GM23338 (cell line): ENCODE data around the gene EPHB6. TPM values are rescaled to one million over a fixed set of nuclear protein-coding genes. Genes with fewer than 3 reads are reported as not detected.

Source experiments
- ATAC-seq: fragments of 200-7000 bp; cut with Tn5 transposase; 3 replicates; pipeline ENCODE4 v1.9.1; 2020
- DNase-seq: peaks from one replicate; pipeline ENCODE4 v3.0.0-alpha.2; 2015; ENCODE audit warnings: low spot score
- H2AFZ ChIP-seq: fragments of 200-600 bp; sonication (generic); 2 replicates; pipeline ENCODE4 v1.8.0; 2016; ENCODE audit warnings: antibody characterized with exemption, mild to moderate bottlenecking, moderate library complexity
- H3F3A ChIP-seq: fragments of 200-600 bp; sonication (generic); replicated peaks from 2 replicates; pipeline ENCODE4 v1.8.0; 2017; ENCODE audit warnings: antibody characterized with exemption, mixed run types, low read depth
- H3K27ac ChIP-seq: fragments of 200-600 bp; sonication (generic); 2 replicates; pipeline ENCODE4 v1.6.1; 2016; ENCODE audit warnings: low read depth
- H3K27me3 ChIP-seq: fragments of 200-600 bp; sonication (generic); 2 replicates; pipeline ENCODE4 v1.8.0; 2016; ENCODE audit warnings: mild to moderate bottlenecking, mixed run types, moderate library complexity; ENCODE audit not compliant: insufficient read depth
- H3K36me3 ChIP-seq: fragments of 200-600 bp; sonication (generic); 2 replicates; pipeline ENCODE4 v1.8.0; 2016; ENCODE audit warnings: mild to moderate bottlenecking; ENCODE audit not compliant: insufficient read depth
- H3K4me1 ChIP-seq: fragments of 200-600 bp; sonication (generic); 2 replicates; pipeline ENCODE4 v1.8.0; 2016; ENCODE audit warnings: mild to moderate bottlenecking, moderate library complexity; ENCODE audit not compliant: insufficient read depth
- H3K4me2 ChIP-seq: fragments of 200-600 bp; sonication (generic); 2 replicates; pipeline ENCODE4 v1.7.1; 2017; ENCODE audit warnings: mixed run types
- H3K4me3 ChIP-seq: fragments of 200-600 bp; sonication (generic); 2 replicates; pipeline ENCODE4 v1.6.1; 2016; ENCODE audit warnings: mixed run types
- H3K79me2 ChIP-seq: fragments of 200-600 bp; sonication (generic); replicated peaks from 2 replicates; pipeline ENCODE4 v1.8.0; 2017; ENCODE audit warnings: mild to moderate bottlenecking; ENCODE audit not compliant: insufficient read depth
- H3K9me2 ChIP-seq: fragments of 200-600 bp; sonication (generic); 2 replicates; pipeline ENCODE4 v1.8.0; 2017; ENCODE audit not compliant: insufficient read depth
- H4K20me1 ChIP-seq: fragments of 200-600 bp; sonication (generic); replicated peaks from 2 replicates; pipeline ENCODE4 v1.8.0; 2017; ENCODE audit warnings: mild to moderate bottlenecking; ENCODE audit not compliant: insufficient read depth
- H3K27ac Mint-ChIP-seq: 2 replicates; pipeline ENCODE4 v1.8.0; 2020; ENCODE audit warnings: inconsistent platforms, mild to moderate bottlenecking, moderate library complexity, mixed read lengths
- H3K27me3 Mint-ChIP-seq: 3 replicates; pipeline ENCODE4 v1.8.0; 2022; ENCODE audit warnings: low read depth, mild to moderate bottlenecking, moderate library complexity, mixed read lengths, inconsistent platforms; ENCODE audit not compliant: insufficient read depth, poor library complexity
- H3K36me3 Mint-ChIP-seq: 3 replicates; pipeline ENCODE4 v1.8.0; 2021; ENCODE audit warnings: low read depth, mild to moderate bottlenecking, inconsistent platforms, moderate library complexity, mixed read lengths
- H3K4me1 Mint-ChIP-seq: 3 replicates; pipeline ENCODE4 v1.8.0; 2020; ENCODE audit warnings: mild to moderate bottlenecking, inconsistent platforms, mixed read lengths
- H3K4me3 Mint-ChIP-seq: 3 replicates; pipeline ENCODE4 v1.8.0; 2021; ENCODE audit warnings: moderate library complexity, mild to moderate bottlenecking, inconsistent platforms, mixed read lengths
- H3K9me3 Mint-ChIP-seq: 3 replicates; pipeline ENCODE4 v1.8.0; 2020; ENCODE audit warnings: moderate library complexity, mild to moderate bottlenecking, inconsistent platforms, mixed read lengths
- CREB1 ChIP-seq: fragments of 250-450 bp; sonication (Bioruptor Pico); IDR thresholded peaks from 2 replicates; pipeline ENCODE4 v1.5.0; 2020; ENCODE audit warnings: low read depth, mild to moderate bottlenecking, moderate library complexity
- CTCF ChIP-seq, 2 experiments: fragments of 200-600 bp in 1 of 2; sonication (generic) in 1 of 2; conservative IDR thresholded peaks; 2 replicates each; pipeline versions ENCODE4 v1.5.1 to v1.6.1; 2016 to 2017; ENCODE audit warnings: antibody characterized with exemption in 2 of 2, low read depth in 2 of 2, mild to moderate bottlenecking in 2 of 2, moderate library complexity in 1 of 2
- JUNB ChIP-seq: IDR thresholded peaks from one replicate; pipeline ENCODE4 v1.6.1; 2016; ENCODE audit warnings: antibody characterized with exemption; ENCODE audit not compliant: unreplicated experiment
- NANOG ChIP-seq: IDR thresholded peaks from 2 replicates; pipeline ENCODE4 v1.6.1; 2016; ENCODE audit warnings: antibody characterized with exemption, borderline replicate concordance
- POLR2AphosphoS5 ChIP-seq: IDR thresholded peaks from 2 replicates; pipeline ENCODE4 v1.6.1; 2016; ENCODE audit warnings: antibody characterized with exemption, low read depth
- ZNF331 ChIP-seq: fragments of 250-450 bp; sonication (Bioruptor Pico); IDR thresholded peaks from 2 replicates; pipeline ENCODE4 v1.5.0; 2020; ENCODE audit warnings: low read depth, mild to moderate bottlenecking, moderate library complexity
- polyA plus RNA-seq: library from polyadenylated mRNA; unstranded; fragments of >200 nt; fragmentation: Nextera tagmentation; extraction: Ambion mirVana; gene quantifications from 2 replicates; pipeline ENCODE4 v1.2.1, GENCODE V29; 2016
- total RNA-seq: library from RNA; depleted of rRNA; stranded (reverse); fragments of >200 nt; shearing (Covaris generic); gene quantifications from 2 replicates; pipeline ENCODE4 v1.2.3, GENCODE V29; 2014
- TF ChIP-seq, protein P1 (sequence below): fragments of 250-450 bp; sonication (Bioruptor Pico); IDR thresholded peaks from 2 replicates; pipeline ENCODE4 v1.5.0; 2020; ENCODE audit warnings: mild to moderate bottlenecking, moderate library complexity
- TF ChIP-seq, protein P2 (sequence below): IDR thresholded peaks from one replicate; pipeline ENCODE4 v1.6.1; 2018; ENCODE audit warnings: antibody characterized with exemption; ENCODE audit not compliant: unreplicated experiment

The EPHB6 gene
- total and polyA plus RNA-seq, 2 experiments from 2014 or later: 20.8 to 27.5 TPM

- peaks cover 3% of the 10 kb centered on the region; the same call in 1 of the 3 replicates for H3K4me1 Mint-ChIP-seq
- Histone ChIP-seq H4K20me1 (no peaks in the 10 kb centered on the region), H3K4me1 (no peaks in the 10 kb centered on the region), H3K27ac (no peak overlapping the region), H3K27me3 (no peaks in the 10 kb centered on the region), H3F3A (no peaks in the 10 kb centered on the region), H3K79me2 (no peaks in the 10 kb centered on the region), H3K4me3 (no peak overlapping the region), H2AFZ (no peak overlapping the region), H3K4me2 (no peak overlapping the region), H3K9me2 (no peaks in the 10 kb centered on the region), H3K36me3 (no peaks in the 10 kb centered on the region)
- no peak overlapping the region for H3K27ac Mint-ChIP-seq
- ATAC-seq (no peak), DNase-seq (no peak)
- H3K27me3 Mint-ChIP-seq: no peaks in the 10 kb centered on the region
- H3K9me3 Mint-ChIP-seq: no peaks in the 10 kb centered on the region
- H3K36me3 Mint-ChIP-seq: no peaks in the 10 kb centered on the region
- TF ChIP-seq POLR2AphosphoS5 (no peak), JUNB (no peak), NANOG (no peak), CREB1 (CRISPR knock-in tag) (no peak)
- TF ChIP-seq, protein P1, sequence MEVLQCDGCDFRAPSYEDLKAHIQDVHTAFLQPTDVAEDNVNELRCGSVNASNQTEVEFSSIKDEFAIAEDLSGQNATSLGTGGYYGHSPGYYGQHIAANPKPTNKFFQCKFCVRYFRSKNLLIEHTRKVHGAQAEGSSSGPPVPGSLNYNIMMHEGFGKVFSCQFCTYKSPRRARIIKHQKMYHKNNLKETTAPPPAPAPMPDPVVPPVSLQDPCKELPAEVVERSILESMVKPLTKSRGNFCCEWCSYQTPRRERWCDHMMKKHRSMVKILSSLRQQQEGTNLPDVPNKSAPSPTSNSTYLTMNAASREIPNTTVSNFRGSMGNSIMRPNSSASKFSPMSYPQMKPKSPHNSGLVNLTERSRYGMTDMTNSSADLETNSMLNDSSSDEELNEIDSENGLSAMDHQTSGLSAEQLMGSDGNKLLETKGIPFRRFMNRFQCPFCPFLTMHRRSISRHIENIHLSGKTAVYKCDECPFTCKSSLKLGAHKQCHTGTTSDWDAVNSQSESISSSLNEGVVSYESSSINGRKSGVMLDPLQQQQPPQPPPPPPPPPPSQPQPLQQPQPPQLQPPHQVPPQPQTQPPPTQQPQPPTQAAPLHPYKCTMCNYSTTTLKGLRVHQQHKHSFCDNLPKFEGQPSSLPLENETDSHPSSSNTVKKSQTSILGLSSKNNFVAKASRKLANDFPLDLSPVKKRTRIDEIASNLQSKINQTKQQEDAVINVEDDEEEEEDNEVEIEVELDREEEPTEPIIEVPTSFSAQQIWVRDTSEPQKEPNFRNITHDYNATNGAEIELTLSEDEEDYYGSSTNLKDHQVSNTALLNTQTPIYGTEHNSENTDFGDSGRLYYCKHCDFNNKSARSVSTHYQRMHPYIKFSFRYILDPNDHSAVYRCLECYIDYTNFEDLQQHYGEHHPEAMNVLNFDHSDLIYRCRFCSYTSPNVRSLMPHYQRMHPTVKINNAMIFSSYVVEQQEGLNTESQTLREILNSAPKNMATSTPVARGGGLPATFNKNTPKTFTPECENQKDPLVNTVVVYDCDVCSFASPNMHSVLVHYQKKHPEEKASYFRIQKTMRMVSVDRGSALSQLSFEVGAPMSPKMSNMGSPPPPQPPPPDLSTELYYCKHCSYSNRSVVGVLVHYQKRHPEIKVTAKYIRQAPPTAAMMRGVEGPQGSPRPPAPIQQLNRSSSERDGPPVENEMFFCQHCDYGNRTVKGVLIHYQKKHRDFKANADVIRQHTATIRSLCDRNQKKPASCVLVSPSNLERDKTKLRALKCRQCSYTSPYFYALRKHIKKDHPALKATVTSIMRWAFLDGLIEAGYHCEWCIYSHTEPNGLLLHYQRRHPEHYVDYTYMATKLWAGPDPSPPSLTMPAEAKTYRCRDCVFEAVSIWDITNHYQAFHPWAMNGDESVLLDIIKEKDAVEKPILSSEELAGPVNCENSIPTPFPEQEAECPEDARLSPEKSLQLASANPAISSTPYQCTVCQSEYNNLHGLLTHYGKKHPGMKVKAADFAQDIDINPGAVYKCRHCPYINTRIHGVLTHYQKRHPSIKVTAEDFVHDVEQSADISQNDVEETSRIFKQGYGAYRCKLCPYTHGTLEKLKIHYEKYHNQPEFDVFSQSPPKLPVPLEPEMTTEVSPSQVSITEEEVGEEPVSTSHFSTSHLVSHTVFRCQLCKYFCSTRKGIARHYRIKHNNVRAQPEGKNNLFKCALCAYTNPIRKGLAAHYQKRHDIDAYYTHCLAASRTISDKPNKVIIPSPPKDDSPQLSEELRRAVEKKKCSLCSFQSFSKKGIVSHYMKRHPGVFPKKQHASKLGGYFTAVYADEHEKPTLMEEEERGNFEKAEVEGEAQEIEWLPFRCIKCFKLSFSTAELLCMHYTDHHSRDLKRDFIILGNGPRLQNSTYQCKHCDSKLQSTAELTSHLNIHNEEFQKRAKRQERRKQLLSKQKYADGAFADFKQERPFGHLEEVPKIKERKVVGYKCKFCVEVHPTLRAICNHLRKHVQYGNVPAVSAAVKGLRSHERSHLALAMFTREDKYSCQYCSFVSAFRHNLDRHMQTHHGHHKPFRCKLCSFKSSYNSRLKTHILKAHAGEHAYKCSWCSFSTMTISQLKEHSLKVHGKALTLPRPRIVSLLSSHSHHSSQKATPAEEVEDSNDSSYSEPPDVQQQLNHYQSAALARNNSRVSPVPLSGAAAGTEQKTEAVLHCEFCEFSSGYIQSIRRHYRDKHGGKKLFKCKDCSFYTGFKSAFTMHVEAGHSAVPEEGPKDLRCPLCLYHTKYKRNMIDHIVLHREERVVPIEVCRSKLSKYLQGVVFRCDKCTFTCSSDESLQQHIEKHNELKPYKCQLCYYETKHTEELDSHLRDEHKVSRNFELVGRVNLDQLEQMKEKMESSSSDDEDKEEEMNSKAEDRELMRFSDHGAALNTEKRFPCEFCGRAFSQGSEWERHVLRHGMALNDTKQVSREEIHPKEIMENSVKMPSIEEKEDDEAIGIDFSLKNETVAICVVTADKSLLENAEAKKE: no peak
- no peak overlapping the region for H3K4me3 Mint-ChIP-seq
Observed at GRCh38 chr7:142832417-142832816, 22.5 kb upstream of the EPHB6 start.

DNA sequence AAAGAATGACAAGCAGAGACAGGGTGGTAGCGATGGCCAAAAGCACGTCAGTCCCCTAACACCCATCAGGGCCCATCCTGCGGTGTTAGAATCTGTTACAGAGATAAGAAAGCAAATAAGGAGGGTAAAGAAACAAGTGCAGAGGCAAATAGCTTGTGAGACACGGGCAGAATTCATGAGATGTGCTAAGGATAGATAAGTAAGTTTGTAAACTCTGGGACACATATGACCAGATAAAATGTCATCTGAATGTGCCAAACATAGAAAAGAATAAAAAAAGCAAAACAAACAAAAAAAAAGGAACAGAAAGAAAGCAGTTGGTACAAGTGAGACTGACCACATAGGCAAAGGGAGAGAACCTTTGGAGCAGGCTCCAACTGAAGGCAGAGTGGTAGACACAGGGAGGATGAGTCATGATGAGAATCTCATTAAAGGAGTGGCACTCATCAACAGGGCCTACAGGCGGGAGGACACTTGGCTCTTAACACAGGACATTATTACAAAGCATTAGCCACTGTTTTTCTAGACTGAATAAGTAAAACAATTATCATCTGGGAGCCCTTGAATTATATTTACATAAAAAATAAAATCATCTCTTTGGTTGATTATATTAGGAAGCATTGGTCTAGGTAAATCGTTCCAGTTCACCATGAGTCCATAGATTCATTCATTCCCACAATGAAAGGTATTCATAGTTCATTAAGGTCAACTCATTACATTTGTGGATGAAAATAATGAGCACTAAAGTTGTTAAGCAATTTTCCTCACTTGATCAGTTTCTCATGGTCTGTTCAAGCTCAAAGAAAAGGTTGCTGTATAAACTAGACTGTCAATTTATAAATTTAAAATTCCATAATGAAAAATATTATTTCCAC is 21.5 kb upstream of the EPHB6 start:
- no peaks in the 10 kb centered on the region for H3K36me3 ChIP-seq
- Mint-ChIP-seq H3K27me3 (no peaks in the 10 kb centered on the region), H3K36me3 (no peaks in the 10 kb centered on the region), H3K9me3 (no peaks in the 10 kb centered on the region), H3K27ac (no peak overlapping the region), H3K4me1 (no peaks in the 10 kb centered on the region; the same call in 2 of the 3 replicates), H3K4me3 (no peak overlapping the region)
- no peaks in the 10 kb centered on the region for H3K79me2 ChIP-seq
- no peak overlapping the region for H3K27ac ChIP-seq
- no peak for DNase-seq
- H3K4me1 ChIP-seq: no peaks in the 10 kb centered on the region
- no peaks in the 10 kb centered on the region for H4K20me1 ChIP-seq
- no peaks in the 10 kb centered on the region for H3F3A ChIP-seq
- no peaks in the 10 kb centered on the region for H3K9me2 ChIP-seq
- H3K4me2 ChIP-seq: no peak overlapping the region
- H3K4me3 ChIP-seq: no peak overlapping the region
- no peak for ATAC-seq
- H2AFZ ChIP-seq: peak overlapping the region; percentile 40; the same call in 1 of the 2 replicates
- H3K27me3 ChIP-seq: no peaks in the 10 kb centered on the region
- TF ChIP-seq, protein P2, sequence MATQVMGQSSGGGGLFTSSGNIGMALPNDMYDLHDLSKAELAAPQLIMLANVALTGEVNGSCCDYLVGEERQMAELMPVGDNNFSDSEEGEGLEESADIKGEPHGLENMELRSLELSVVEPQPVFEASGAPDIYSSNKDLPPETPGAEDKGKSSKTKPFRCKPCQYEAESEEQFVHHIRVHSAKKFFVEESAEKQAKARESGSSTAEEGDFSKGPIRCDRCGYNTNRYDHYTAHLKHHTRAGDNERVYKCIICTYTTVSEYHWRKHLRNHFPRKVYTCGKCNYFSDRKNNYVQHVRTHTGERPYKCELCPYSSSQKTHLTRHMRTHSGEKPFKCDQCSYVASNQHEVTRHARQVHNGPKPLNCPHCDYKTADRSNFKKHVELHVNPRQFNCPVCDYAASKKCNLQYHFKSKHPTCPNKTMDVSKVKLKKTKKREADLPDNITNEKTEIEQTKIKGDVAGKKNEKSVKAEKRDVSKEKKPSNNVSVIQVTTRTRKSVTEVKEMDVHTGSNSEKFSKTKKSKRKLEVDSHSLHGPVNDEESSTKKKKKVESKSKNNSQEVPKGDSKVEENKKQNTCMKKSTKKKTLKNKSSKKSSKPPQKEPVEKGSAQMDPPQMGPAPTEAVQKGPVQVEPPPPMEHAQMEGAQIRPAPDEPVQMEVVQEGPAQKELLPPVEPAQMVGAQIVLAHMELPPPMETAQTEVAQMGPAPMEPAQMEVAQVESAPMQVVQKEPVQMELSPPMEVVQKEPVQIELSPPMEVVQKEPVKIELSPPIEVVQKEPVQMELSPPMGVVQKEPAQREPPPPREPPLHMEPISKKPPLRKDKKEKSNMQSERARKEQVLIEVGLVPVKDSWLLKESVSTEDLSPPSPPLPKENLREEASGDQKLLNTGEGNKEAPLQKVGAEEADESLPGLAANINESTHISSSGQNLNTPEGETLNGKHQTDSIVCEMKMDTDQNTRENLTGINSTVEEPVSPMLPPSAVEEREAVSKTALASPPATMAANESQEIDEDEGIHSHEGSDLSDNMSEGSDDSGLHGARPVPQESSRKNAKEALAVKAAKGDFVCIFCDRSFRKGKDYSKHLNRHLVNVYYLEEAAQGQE: no peak
- no peak for TF ChIP-seq CTCF (conservative IDR thresholded peaks at IDR 0.05; ENCODE audit: low read depth in 2 of 2)
- no peak for TF ChIP-seq ZNF331 (CRISPR knock-in tag)
